HK-2 (cell line): ENCODE measurements around the gene NPEPL1.

Experiments
- DNase-seq: peaks from one replicate; pipeline ENCODE4 v3.0.0-alpha.2; 2018; ENCODE audit not compliant: unreplicated experiment

NPEPL1 gene

DNA sequence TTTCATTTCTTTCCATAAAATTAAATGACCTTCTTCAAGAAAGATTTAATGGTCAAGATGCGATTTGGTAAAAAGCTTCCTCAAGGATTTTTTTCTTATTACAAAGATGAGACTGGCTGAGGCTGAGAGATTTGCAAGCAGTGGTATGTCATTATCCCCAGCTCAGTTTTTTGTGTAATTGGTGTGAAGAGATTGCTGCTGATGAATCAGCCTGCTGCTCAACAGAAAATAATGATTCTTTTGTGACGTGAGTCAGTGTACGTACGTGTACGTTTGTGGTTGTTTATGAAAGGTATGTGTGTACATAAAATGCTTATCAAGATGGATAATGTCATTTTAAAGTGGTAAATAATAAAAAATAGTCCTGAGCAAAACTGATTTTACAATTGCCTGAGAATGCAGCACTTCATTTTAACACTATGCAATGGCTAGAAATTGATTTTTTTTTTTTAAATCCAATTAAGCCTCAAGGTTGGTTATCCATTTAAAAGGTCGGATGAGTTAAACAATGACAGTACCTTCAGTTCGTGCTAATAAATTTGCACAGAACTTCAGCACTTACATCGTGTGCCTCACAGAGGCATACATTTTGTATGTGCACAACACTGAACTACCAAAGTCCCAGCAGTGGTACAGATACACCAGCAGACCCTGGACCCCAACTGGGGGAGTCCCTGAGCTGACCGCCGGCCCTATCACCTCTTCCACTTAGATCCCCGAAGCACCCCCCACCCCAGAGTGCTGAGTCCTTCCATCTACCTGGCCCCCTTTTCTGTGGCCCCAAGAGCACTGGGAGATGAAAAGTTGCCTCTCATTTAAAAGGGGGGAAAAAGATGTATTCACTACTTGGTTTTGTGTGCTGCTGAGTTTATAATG lies 9.7 kb upstream of the NPEPL1 start:
- DNase-seq = no peak

DNA sequence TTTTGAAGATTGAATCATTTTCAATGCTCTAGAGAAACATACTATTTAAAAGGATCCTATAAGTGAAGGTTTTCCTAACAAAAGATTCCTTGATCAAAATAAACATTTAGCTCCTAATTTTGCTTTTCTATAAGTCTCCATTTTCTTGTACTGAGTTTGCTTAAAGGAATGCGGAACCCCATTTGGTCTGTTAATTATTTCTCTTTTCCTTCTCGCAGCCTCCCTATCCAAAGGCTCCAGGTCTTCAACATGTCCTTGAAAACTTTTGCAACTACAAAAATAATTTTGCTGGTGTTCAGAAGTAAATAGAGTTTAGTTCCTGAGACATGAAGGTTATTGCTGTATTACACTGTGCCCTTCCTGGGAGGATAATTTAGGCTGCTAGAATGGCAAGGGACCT lies 8.3 kb upstream of the NPEPL1 start:
- no peak for DNase-seq

DNA sequence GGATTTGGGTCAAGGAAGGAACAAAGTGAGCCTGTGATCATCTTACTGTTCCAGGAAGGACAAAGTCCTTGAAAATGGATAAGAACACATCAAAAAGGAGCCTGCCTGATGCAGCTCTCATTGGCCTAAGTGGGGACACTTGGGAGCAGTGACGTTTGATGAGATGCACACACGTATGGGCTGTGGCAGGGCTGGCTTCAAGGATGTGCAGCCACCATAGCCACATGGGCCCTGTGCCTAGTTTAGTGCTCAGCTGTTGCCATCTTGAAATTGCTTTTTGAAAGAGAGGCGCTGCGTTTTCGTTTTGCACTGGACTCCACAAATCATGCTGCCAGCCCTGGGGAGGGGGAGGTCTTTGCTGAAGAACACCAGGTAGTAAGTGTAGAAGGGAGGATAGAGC lies 6.6 kb upstream of the NPEPL1 start:
- no peak for DNase-seq

DNA sequence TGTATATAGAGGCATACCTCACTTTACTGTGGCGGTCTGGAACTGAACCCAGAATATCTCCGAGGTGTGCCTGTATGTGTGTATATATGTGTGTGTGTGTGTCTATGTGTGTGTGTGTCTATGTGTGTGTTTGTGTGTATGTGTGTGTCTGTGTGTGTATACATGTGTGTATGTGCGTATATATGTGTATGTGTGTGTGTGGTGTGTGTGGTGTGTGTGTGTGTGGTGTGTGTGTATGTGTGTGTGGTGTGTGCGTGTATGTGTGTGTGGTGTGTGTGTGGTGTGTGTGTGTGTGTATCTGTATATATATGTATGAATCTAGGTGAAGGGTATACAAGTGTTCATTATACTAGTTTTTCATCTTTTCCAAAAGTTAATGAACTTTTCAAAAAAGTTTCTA lies 4.2 kb upstream of the NPEPL1 start:
- DNase-seq = no peak

DNA sequence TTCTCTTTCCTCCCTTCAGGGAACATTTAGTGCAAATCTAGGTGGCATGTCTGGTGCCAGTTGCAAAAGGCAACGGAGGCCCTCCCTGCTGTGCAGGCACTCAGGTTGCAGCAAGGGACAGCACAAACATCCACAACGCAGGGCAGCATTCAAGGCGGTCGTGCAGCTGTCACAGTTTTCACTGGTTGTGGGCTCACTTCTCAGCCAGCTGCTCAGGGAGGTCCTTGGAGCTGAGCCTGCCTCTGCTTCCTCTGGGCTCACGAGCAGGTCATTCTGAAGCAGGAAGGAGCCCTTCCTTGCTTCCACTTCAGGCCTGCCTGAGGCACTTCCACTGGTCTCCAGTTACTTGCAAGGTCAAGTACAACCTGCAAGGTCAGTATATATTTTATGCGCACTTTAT lies 3.8 kb upstream of the NPEPL1 start:
- DNase-seq = no peak

DNA sequence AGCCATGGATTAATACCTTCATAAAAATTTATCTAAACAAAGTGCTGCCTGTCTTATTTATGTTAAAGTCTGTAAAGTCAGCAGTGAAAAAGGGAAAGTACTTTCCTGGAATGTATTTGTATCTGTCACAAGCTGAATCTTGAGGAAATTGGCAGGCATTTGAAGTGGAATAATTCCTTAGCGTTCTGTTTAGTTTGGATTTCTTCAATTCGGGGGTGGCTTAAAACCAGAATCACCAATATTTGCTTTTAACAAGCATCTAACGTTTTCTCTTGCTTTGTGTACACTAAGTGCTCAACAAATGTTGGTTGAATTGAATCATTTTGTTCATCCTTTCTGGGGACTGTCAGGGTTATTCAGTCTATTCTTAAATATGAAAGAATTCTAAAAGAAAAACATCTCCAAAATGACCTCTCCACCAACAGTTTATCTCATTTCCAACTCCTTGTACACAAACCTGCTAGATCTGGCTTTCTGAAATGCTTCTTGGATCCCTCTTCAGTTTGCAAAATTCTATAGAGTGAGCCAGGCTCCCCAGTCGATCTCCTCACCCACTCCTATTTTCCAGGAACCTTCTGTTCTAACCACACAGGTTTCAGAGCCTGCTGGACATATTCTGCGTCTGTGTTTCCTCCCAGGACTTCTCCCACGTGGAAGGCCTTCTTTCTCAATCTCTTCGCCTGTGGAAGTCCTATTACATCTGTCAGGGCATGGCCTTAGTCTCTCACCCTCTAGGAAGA lies 2.0 kb upstream of the NPEPL1 start:
- DNase-seq = no peak

DNA sequence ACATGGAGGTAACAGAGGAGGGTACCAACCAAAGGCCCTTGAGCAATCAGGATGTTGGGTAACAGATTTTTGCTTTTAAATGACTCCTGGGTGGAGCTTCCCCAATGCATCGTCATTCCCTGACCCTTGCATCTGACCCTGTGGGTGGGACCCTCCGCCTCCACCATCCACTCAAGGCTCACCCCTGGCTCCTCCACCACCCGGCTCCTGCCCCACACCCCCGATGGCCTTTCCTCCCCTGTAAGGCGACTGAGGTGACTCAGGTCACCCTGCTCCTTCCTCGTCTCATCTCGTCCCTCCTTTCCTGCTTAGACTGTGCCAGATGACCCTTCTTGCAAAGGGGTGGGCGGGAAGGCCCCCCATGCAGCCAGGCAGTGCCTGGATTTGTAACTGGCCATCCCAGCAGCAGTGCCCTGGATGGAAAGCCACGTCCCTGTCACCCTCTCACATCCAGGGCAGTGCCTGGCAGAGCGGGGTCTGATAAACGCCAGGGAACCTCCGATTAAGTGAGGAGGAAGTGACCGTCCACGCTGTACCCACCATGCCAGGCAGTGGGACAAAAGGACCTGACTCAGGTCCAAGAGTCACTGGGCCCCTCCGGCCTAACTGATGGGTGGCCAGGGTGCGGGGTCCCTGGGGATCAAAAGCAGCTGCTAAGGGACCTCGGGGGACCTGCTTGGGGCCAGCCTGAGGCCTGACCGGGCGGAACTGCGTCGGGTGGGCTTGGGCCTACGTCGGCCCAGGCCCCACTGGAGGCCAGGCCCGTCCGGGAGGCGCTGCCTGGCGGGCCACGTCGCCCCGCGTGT lies 624 bp upstream of the NPEPL1 start:
- DNase-seq = no peak

DNA sequence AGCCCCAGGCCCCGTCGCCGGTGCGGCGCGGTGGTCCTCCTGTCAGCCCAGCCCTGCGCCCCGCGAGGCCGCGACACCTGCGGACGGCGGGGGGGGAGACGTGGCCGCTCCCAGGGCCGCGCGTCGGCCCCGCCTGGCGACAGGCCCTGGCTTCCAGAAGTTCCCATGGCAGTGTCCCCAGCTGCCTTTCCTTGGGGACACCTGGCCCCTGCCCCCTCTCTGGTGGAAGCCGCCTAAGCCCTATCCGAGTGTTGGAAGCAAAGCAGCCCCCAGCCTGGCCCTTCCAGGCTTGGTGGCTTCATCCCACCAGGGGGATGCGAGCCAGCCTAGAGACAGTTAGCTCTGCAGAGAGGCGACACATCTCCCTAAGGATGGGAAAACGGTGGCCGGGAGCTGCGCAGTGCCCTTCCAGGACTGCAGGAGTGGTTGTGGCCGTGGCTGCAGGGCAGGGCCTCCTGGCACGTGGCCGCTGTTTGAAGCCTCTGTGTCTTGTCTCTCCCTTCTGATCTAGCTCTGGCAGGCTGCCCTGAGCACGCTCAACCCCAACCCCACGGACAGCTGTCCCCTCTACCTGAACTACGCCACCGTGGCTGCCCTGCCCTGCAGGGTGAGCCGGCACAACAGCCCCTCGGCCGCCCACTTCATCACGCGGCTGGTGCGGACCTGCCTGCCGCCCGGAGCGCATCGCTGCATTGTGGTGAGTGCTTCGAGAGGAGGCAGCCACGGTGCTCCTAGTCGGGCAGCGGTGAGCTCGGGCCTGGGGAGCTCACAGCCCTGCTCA lies 816 bp downstream of the NPEPL1 start:
- peak; percentile 42 for DNase-seq

DNA sequence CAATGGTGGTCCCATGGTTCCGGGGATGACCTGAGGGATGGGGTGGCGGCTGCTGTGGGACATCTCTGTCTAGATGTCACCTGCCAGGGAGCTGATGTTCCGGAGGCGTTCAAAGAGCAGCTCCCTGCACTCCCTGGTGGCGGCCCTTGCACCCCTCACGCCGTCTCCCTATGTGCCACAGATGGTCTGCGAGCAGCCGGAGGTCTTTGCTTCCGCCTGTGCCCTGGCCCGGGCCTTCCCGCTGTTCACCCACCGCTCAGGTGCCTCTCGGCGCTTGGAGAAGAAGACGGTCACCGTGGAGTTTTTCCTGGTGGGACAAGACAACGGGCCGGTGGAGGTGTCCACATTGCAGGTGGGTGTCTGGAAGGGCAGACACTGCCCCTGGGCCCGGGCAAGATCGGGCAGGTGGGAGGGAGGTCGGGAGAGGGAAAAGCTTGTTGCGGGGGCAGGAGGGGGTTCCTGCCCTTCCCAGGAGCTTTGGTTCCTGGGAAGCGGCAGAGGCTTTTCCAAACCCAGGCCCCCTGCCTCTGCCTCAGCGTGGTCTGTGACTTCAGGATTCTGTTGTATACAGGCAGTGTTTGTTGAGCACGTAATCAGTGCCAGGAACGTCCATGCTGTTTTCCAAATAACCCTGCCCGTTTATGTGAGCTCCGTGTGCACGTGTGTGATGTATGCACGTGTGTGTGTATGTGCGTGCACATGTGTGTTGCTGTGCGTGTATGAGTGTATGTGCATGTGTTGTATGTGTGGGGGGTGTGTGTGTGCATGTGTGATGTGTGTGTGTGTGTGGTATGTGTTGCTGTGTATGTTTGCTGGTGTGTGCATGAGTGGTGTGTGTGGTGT lies 1.9 kb downstream of the NPEPL1 start:
- no peak for DNase-seq

DNA sequence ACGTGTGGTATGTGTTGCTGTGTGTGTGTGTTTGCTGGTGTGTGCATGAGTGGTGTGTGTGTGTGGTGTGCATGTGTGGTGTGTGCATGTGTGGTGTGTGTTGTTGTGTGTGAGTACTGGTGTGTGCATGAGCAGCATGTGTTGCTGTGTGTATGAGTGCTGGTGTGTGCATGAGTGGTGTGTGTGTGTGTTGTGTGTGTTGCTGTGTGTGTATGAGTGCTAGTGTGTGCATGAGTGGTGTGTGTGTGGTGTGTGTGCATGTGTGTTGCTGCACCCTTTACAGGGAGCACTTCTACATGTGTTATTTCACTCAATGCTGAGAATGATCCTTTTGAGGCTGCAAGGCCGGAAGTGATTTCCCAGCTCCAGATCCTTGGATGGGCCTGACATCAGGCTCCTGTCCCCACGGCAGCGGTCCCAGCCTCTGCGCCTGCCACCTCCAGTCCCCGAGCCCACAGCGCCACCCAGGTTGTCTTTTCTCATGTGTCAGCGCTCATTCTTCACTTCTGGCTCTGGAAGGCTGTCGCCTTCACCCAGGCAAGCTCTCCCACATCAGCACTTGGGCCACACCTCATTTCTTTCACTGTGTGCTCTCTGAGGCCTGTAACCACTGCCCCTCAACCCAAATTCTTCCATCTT lies 2.6 kb downstream of the NPEPL1 start:
- DNase-seq = no peak

DNA sequence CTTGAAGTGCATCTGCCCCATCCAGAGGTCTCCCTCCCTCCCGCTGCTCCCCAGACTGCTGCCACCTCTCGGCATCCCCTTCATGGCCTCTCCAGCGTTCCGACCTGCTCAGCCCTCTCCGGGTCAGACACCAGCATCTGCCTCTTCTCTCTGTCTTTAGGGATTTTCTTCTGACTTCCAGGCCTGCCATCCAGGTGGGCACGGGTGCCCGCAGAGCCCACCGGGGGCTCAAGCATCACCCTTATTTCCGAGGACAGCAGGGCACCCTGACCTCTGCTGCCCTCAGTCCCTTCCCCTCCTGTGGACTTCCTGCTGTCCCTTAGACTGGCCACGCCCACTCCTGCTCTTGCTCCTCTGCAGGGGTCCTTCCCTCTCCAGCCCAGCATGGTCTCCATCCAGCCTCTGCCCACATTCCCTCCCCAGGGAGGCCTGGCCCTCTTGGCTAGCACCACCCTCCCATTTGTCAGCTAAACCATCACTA lies 3.3 kb downstream of the NPEPL1 start:
- no peak for DNase-seq

DNA sequence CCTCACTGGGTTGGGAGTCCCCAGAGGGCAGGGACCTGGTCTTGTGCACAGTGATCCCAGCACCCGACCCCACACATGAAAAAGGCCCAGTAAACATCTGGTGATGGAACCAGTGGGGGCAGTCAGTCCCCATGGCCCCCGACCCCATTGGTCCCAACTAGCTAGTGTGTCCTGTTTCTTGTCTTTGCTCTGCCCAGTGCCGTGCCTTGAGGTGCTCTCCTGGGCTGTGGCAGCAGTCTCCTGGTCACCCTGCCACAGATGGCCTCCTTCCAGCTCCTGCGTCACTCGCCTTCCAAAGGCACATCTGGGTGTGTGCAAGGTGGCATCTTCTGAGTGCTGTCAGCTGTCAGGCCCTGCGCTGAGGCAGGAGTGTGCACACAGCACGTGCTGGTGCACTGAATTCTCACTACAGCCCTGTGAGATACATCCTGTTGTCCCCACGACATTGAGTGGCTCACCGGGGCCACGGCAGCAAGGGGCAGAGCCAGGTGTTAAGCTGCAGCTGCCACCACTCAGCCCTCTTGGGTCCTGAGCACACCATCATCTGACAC lies 3.9 kb downstream of the NPEPL1 start:
- DNase-seq = no peak

DNA sequence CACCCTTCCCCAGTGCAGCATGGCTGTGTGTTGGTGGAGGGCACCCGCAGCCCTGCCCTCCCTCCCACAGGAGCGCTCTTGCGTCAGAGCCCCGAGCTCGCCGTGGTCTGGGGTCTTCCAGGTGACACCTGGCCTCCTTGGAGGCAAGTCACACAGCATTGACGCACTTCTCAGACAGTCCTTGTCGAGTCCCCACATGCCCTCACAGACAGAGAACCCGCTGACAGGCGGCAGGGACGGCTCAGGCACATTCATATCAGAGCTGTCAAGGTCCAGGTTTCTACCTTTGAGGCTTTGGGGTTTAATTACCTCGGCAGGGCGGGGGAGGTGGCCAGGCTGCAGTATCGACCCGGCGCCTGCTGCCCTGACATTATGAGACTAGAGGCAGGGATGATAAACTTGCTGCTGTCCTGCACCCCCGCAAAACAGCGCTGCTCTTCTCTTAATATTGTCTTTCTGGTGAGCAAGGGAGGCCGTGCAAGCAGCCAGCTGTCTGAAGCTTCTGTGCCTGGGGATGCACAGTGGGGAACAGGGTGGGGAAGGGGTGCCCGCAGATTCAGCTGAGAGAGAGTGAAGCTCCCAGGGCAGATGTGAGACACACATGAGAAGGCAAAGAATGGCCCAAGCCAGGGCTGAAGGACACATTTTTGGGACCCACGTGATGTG lies 4.7 kb downstream of the NPEPL1 start:
- no peak for DNase-seq

DNA sequence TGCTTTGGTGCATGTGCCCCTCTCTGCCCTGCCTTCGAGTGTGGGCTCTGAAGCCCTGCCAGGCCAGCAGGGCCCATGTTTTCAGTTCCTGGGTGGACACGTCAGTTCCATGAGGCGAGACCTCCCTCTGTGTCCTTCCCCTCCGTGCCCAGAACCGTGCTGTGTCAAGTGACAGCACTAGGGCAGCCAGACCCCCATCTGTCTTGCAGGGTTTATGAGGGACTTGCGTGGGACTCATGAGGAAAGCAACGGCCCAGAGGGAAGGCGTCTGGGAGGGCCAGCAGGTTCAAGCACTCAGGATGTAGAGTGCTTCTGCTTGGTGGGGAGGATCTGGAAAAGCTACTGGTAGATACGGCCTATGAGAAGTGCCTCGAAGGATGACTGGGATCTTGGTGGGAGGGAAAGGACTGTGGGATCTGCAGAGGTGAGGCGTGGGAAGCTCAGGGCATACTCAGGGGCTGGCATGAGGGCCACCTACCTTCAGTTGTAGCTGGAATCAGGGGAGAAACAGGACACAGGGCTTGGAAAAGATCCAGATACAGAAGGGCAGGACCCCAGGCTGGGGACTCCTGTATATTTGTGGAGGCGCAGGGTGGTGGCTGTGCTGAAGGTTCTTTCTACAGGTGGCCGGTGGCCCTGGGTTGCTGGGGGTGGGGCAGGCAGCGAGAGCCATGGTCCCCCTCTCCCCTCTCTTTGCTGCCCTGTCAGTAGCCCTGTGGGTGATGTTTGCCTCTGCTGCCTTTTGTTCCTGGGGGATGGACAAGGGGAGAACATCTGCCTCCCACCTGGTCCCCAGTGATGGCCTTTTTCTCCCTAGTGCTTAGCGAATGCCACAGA lies 5.5 kb downstream of the NPEPL1 start:
- DNase-seq = no peak

DNA sequence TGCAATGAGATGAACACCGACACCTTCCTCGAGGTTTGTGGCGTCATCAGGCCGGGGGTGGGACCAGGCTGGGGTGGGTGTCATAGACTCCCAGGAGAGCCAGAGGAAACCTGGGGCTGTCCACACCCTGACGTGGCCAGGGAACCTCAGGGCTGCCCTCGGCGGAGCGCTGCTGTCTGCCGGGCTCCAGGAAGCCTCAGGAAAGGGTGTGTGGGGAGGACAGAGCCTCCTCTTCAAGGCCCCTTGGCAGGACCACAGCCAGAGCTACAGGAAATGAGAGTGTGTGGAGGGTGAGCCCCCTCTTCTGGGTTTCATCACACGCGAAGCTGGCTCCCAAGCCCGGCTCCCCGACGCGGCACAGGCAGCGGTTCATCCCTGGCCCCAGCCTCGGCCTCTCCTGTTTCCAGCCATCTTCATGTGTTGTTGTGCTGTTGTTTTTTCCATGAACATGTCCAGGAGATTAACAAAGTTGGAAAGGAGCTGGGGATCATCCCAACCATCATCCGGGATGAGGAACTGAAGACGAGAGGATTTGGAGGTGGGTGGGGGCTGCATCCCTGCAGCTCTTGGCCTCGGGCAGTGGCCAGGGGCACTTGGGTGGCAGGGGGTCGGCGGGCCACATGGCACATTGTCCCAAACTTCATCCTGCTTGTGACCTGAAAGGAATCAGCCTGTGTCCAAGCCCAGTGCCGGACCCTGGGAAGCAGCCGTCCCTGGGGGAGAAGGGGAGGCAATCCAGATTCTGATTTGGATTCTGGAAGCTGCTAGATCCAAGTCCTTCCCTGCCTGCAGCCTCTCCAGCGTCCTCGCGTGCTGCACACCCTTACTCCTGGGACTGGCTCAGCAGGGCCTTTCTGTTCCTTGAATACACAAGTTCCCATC lies 6.4 kb downstream of the NPEPL1 start:
- no peak for DNase-seq

DNA sequence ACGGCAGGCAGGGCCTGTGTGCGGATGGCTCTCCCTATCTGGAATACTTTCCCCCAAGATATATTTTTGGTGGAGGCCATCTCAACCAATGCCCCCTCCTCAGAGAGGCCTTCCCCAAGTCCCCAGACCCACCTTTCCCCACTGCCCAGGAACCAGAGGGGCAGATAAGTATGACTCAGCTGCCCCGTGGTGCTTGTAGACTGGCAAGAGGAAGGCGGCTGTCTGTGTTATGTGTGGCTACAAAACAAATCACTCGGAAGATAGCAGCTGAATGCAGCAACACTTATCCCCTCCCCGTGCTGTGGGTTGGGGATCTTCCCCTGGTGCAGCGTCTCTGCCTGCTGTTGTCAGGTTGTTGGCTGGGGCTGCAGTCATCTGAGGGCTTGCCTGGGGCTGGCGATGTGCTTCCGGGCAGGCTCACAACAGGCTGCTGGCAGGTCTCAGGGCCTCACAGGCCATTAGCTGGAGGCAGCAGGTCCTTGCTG lies 7.1 kb downstream of the NPEPL1 start:
- no peak for DNase-seq
